IMR-90 (cell line): ENCODE data around the gene STX16. TPM values are rescaled to one million over a fixed set of nuclear protein-coding genes. Genes with fewer than 3 reads are reported as not detected.

Source experiments
- ATAC-seq: fragments of 200-7000 bp; cut with Tn5 transposase; 2 replicates; pipeline ENCODE4 v1.9.1; 2020; ENCODE audit warnings: low read depth, mild to moderate bottlenecking, moderate library complexity
- BruUV-seq: library from RNA; stranded (reverse); fragments of 400-500 nt; replicated peaks from 2 replicates; lab custom pipeline; 2021; lab: Mats Ljungman, UMichigan
- CTCF ChIA-PET: fragments of 300-600 bp; formaldehyde crosslinking; extraction: SDS; loops from one replicate; lab custom pipeline; 2021; ENCODE audit warnings: antibody characterized with exemption; lab: Yijun Ruan, JAX
- POLR2A ChIA-PET: fragments of 300-600 bp; sonication (Branson Sonifier 250); formaldehyde crosslinking; loops from one replicate; lab custom pipeline; 2022; ENCODE audit warnings: antibody characterized with exemption; ENCODE audit not compliant: unreplicated experiment; lab: Charles Lee
- DNase-seq: peaks from one replicate; pipeline ENCODE4 v3.0.0; 2013
- H2AFZ ChIP-seq: replicated peaks from 2 replicates; pipeline ENCODE3; 2013; ENCODE audit warnings: low read length, mild to moderate bottlenecking; ENCODE audit not compliant: poor library complexity
- H2AK5ac ChIP-seq: 2 replicates; pipeline ENCODE4 v1.6.1; 2013; ENCODE audit warnings: low read depth, low read length, inconsistent platforms
- H2AK9ac ChIP-seq: replicated peaks from 2 replicates; pipeline ENCODE3; 2013; ENCODE audit warnings: mild to moderate bottlenecking, low read depth, low read length, moderate library complexity; ENCODE audit not compliant: poor library complexity
- H2BK120ac ChIP-seq: 2 replicates; pipeline ENCODE4 v1.6.1; 2013; ENCODE audit warnings: low read depth, low read length, inconsistent platforms
- H2BK15ac ChIP-seq: 3 replicates; pipeline ENCODE4 v1.6.1; 2013; ENCODE audit warnings: low read depth, low read length, inconsistent platforms
- H2BK20ac ChIP-seq: 2 replicates; pipeline ENCODE4 v1.6.1; 2013; ENCODE audit warnings: low read depth, mild to moderate bottlenecking, inconsistent platforms, low read length, moderate library complexity
- H2BK5ac ChIP-seq: 2 replicates; pipeline ENCODE4 v1.6.1; 2013; ENCODE audit warnings: mild to moderate bottlenecking, low read depth, low read length, inconsistent platforms; ENCODE audit not compliant: poor library complexity, severe bottlenecking
- H3K14ac ChIP-seq: replicated peaks from 2 replicates; pipeline ENCODE4 v1.6.1; 2013; ENCODE audit warnings: low read depth, low read length, inconsistent platforms
- H3K18ac ChIP-seq: 2 replicates; pipeline ENCODE4 v1.6.1; 2013; ENCODE audit warnings: low read depth, low read length, control low read depth
- H3K23ac ChIP-seq: 2 replicates; pipeline ENCODE4 v1.6.1; 2013; ENCODE audit warnings: low read depth, low read length, inconsistent platforms
- H3K27ac ChIP-seq: 2 replicates; pipeline ENCODE4 v1.5.1; 2013; ENCODE audit warnings: mild to moderate bottlenecking, control low read depth, low read length; ENCODE audit not compliant: insufficient read depth
- H3K27me3 ChIP-seq: 2 replicates; pipeline ENCODE4 v1.6.1; 2013; ENCODE audit warnings: low read length; ENCODE audit not compliant: control insufficient read depth, insufficient read depth
- H3K36me3 ChIP-seq: 2 replicates; pipeline ENCODE4 v1.6.1; 2013; ENCODE audit warnings: low read length, mixed read lengths; ENCODE audit not compliant: control insufficient read depth, insufficient read depth
- H3K4ac ChIP-seq: 2 replicates; pipeline ENCODE4 v1.6.1; 2013; ENCODE audit warnings: low read depth, low read length, inconsistent platforms
- H3K4me1 ChIP-seq: 2 replicates; pipeline ENCODE4 v1.6.1; 2013; ENCODE audit warnings: low read length, mixed read lengths; ENCODE audit not compliant: control insufficient read depth, insufficient read depth
- H3K4me2 ChIP-seq: 2 replicates; pipeline ENCODE4 v1.6.1; 2013; ENCODE audit warnings: low read depth, mild to moderate bottlenecking, control low read depth, low read length, moderate library complexity
- H3K4me3 ChIP-seq: 2 replicates; pipeline ENCODE4 v1.5.1; 2013; ENCODE audit warnings: low read depth, mild to moderate bottlenecking, control low read depth, low read length, moderate library complexity; ENCODE audit not compliant: insufficient read depth
- H3K56ac ChIP-seq: 2 replicates; pipeline ENCODE4 v1.6.1; 2013; ENCODE audit warnings: low read length, inconsistent platforms; ENCODE audit not compliant: insufficient read depth; ENCODE audit errors: extremely low read depth
- H3K79me1 ChIP-seq, 2 experiments: 2 replicates each; pipeline ENCODE4 v1.6.1; 2013; ENCODE audit warnings: low read length in 2 of 2, inconsistent platforms in 1 of 2, low read depth in 1 of 2
- H3K9ac ChIP-seq: 2 replicates; pipeline ENCODE4 v1.6.1; 2013; ENCODE audit warnings: low read depth, low read length, control low read depth
- H3K9me1 ChIP-seq: 2 replicates; pipeline ENCODE4 v1.6.1; 2013; ENCODE audit warnings: low read length, inconsistent platforms; ENCODE audit not compliant: insufficient read depth
- H3K9me3 ChIP-seq: 2 replicates; pipeline ENCODE4 v1.6.1; 2013; ENCODE audit warnings: low read length; ENCODE audit not compliant: control insufficient read depth, insufficient read depth
- H4K20me1 ChIP-seq: 2 replicates; pipeline ENCODE4 v1.6.1; 2013; ENCODE audit warnings: low read length, inconsistent platforms; ENCODE audit not compliant: insufficient read depth
- H4K5ac ChIP-seq: 2 replicates; pipeline ENCODE4 v1.6.1; 2013; ENCODE audit warnings: mild to moderate bottlenecking, low read depth, low read length, control low read depth
- H4K8ac ChIP-seq, 2 experiments: 2 replicates each; pipeline ENCODE4 v1.6.1; 2013; ENCODE audit warnings: low read depth in 2 of 2, low read length in 2 of 2, control low read depth in 1 of 2, inconsistent platforms in 1 of 2
- H4K91ac ChIP-seq: 2 replicates; pipeline ENCODE4 v1.6.1; 2013; ENCODE audit warnings: low read depth, low read length, inconsistent platforms; ENCODE audit not compliant: insufficient read depth
- BHLHE40 ChIP-seq: fragments of 150-350 bp; IDR thresholded peaks from 2 replicates; pipeline ENCODE4 v1.6.1; 2016; ENCODE audit warnings: mild to moderate bottlenecking, low read depth, low read length
- CEBPB ChIP-seq: IDR thresholded peaks from 2 replicates; pipeline ENCODE4 v1.6.1; 2012; ENCODE audit warnings: low read depth, low read length, improper control_type of control experiment
- CHD1 ChIP-seq: IDR thresholded peaks from 2 replicates; pipeline ENCODE4 v1.6.1; 2012; ENCODE audit warnings: low read depth, low read length, improper control_type of control experiment
- CTCF ChIP-seq: conservative IDR thresholded peaks from 2 replicates; pipeline ENCODE4 v1.5.1; 2012; ENCODE audit warnings: mild to moderate bottlenecking, low read depth, low read length, improper control_type of control experiment
- ELK1 ChIP-seq: fragments of 150-350 bp; IDR thresholded peaks from 2 replicates; pipeline ENCODE4 v1.6.1; 2016; ENCODE audit warnings: low read depth, mild to moderate bottlenecking, low read length, moderate library complexity, borderline replicate concordance
- FOS ChIP-seq: fragments of 150-350 bp; IDR thresholded peaks from 2 replicates; pipeline ENCODE4 v1.6.1; 2016; ENCODE audit warnings: low read depth, low read length
- MAFK ChIP-seq: IDR thresholded peaks from 2 replicates; pipeline ENCODE4 v1.6.1; 2012; ENCODE audit warnings: low read depth, low read length, improper control_type of control experiment
- MAZ ChIP-seq: IDR thresholded peaks from 2 replicates; pipeline ENCODE4 v1.6.1; 2012; ENCODE audit warnings: low read depth, mild to moderate bottlenecking, low read length, improper control_type of control experiment, moderate library complexity, borderline replicate concordance
- MXI1 ChIP-seq: IDR thresholded peaks from 2 replicates; pipeline ENCODE4 v1.6.1; 2012; ENCODE audit warnings: low read depth, mild to moderate bottlenecking, low read length, moderate library complexity, borderline replicate concordance
- NFE2L2 ChIP-seq: fragments of 150-350 bp; IDR thresholded peaks from 2 replicates; pipeline ENCODE4 v1.6.1; 2016; ENCODE audit warnings: low read depth, mild to moderate bottlenecking, low read length
- POLR2A ChIP-seq: IDR thresholded peaks from 2 replicates; pipeline ENCODE4 v1.6.1; 2012; ENCODE audit warnings: mild to moderate bottlenecking, low read depth, low read length
- RAD21 ChIP-seq: IDR thresholded peaks from 2 replicates; pipeline ENCODE4 v1.6.1; 2012; ENCODE audit warnings: low read length, improper control_type of control experiment
- RCOR1 ChIP-seq: IDR thresholded peaks from 2 replicates; pipeline ENCODE4 v1.6.1; 2012; ENCODE audit warnings: mild to moderate bottlenecking, low read length, improper control_type of control experiment; ENCODE audit not compliant: insufficient replicate concordance
- RFX5 ChIP-seq: IDR thresholded peaks from 2 replicates; pipeline ENCODE4 v1.8.0; 2012; ENCODE audit warnings: low read depth, mild to moderate bottlenecking, low read length, moderate library complexity
- SMC3 ChIP-seq: fragments of 150-350 bp; IDR thresholded peaks from 2 replicates; pipeline ENCODE4 v1.6.1; 2016; ENCODE audit warnings: low read depth, mild to moderate bottlenecking, antibody characterized with exemption, low read length, moderate library complexity
- USF2 ChIP-seq: fragments of 150-350 bp; IDR thresholded peaks from 2 replicates; pipeline ENCODE4 v1.6.1; 2017; ENCODE audit warnings: mild to moderate bottlenecking, antibody characterized with exemption, low read length, low read depth
- WGBS, 2 experiments: methylation state at CpG; one replicate each; pipeline versions ENCODE4 v1.1.5 to v1.1.7; 2013; ENCODE audit warnings: missing lambda C conversion rate in 2 of 2; ENCODE audit not compliant: insufficient read length in 1 of 2; ENCODE audit errors: extremely low coverage in 2 of 2; 5-methylcytosine and 5-hydroxymethylcytosine counted together
- dilution Hi-C: fragments of 300-500 bp; cut with HindIII; formaldehyde crosslinking; loops from one replicate; pipeline ENCODE4 v1.14.3; 2018; ENCODE audit warnings: low sequenced_read_pairs; ENCODE audit not compliant: unreplicated experiment
- in situ Hi-C: fragments of 300-500 bp; cut with MboI; formaldehyde crosslinking; loops from 3 replicates; pipeline ENCODE4 v1.14.3; 2019; ENCODE audit warnings: low sequenced_read_pairs, inconsistent platforms, mixed read lengths
- intact Hi-C: fragments of 100-400 bp; cut with micrococcal nuclease; formaldehyde crosslinking; loops from 2 replicates; pipeline ENCODE4 v1.10.0; 2022
- polyA plus RNA-seq, 3 experiments: library from polyadenylated mRNA; depleted of rRNA; stranded (reverse); fragments of >200 nt; gene quantifications; 2 replicates each; pipeline ENCODE4 v1.2.3, GENCODE V29; 2012; ENCODE audit warnings: low replicate concordance in 1 of 3
- total RNA-seq: library from RNA; depleted of rRNA; stranded (reverse); fragments of >200 nt; gene quantifications from 2 replicates; pipeline ENCODE4 v1.2.3, GENCODE V29; 2012

STX16 gene
- total and polyA plus RNA-seq, 2 of the 4 experiments (the other 2 are of a cell fraction), result 26.9 to 58.2 TPM

- no TSS peak for BruUV-seq
- Histone ChIP-seq H2BK20ac (no peak overlapping the region), H4K8ac (no peak overlapping the region), H3K36me3 (peaks cover 14% of the 10 kb centered on the region), H4K20me1 (peaks cover 34% of the 10 kb centered on the region), H2BK15ac (no peak overlapping the region), H2AFZ (no peak overlapping the region), H3K14ac (no peak overlapping the region), H4K91ac (no peak overlapping the region), H2AK9ac (no peak overlapping the region), H3K4me3 (no peak overlapping the region), H3K27me3 (no peaks in the 10 kb centered on the region), H3K56ac (no peak overlapping the region), H2AK5ac (no peak overlapping the region), H3K4me2 (no peak overlapping the region), H3K9me1 (0 out of 2 replicates have a peak, but pooled peaks cover 6% of the 10 kb centered on the region), H3K27ac (no peak overlapping the region), H3K18ac (no peak overlapping the region), H2BK5ac (no peak overlapping the region), H4K5ac (no peak overlapping the region), H3K9ac (no peak overlapping the region), H3K4me1 (peaks cover 4% of the 10 kb centered on the region), H3K79me1 (peaks cover 29 to 57% of the 10 kb centered on the region in 2 experiments), H3K23ac (no peak overlapping the region), H3K9me3 (no peaks in the 10 kb centered on the region), H3K4ac (no peak overlapping the region), H2BK120ac (no peak overlapping the region)
- no peak for TF ChIP-seq BHLHE40
- no peak for TF ChIP-seq MXI1
- no peak for TF ChIP-seq MAFK
- TF ChIP-seq ELK1, result no peak
- TF ChIP-seq CEBPB, result no peak
- no peak for TF ChIP-seq RCOR1
- no peak for TF ChIP-seq RAD21
- no peak for TF ChIP-seq USF2
- no peak for TF ChIP-seq SMC3
- no peak for TF ChIP-seq CHD1
- no peak for TF ChIP-seq NFE2L2
- no peak for TF ChIP-seq CTCF
- TF ChIP-seq RFX5, result no peak
- no peak for TF ChIP-seq MAZ
- no peak for TF ChIP-seq POLR2A
- TF ChIP-seq FOS, result no peak
- ChIA-PET CTCF (no interaction called here), POLR2A (no interaction called here)
- DNase-seq (no peak), ATAC-seq (no peak)
- dilution Hi-C loops, result loop anchor here (25.0 kb wide), 1 partner anchor 421 kb away; the partner anchor contains the start of gene ANKRD60
- in situ Hi-C loops, result loop anchor here (10.0 kb wide), 1 partner anchor 424 kb away; no protein-coding TSS in a partner anchor
- intact Hi-C loops, result loop anchor here (10.0 kb wide), 1 partner anchor 344 kb away; no protein-coding TSS in a partner anchor
- no CpG with 5 or more reads among the region's 4 CpGs for WGBS, 2 experiments
These were observed 7.7 kb downstream of the STX16 start for GRCh38 chr20:58658760-58659159.
